Measurements from ENCODE around the gene FBN2. TPM values are rescaled to one million over a fixed set of nuclear protein-coding genes. Genes with fewer than 3 reads are reported as not detected.

Gene FBN2
- total and polyA plus RNA-seq, 12 donors = 2.2 to 237 (median 21.6) TPM

GRCh38 chr5:128579093-128579492, 41.0 kb upstream of the FBN2 start:
- intact Hi-C loops (cut with DNase I) = no loop called here
- Histone ChIP-seq H3K27me3 (no peaks in the 10 kb centered on the region), H3K9me3 (replicated peaks in 1 of 3) (no peaks in the 10 kb centered on the region), H3K4me1 (replicated peaks in 1 of 2) (no peaks in the 10 kb centered on the region), H3K4me3 (no peak overlapping the region), H3K36me3 (replicated peaks in 1 of 2) (no peaks in the 10 kb centered on the region), H3K27ac (no peak overlapping the region)
- no peak for DNase-seq
- TF ChIP-seq, protein P1, sequence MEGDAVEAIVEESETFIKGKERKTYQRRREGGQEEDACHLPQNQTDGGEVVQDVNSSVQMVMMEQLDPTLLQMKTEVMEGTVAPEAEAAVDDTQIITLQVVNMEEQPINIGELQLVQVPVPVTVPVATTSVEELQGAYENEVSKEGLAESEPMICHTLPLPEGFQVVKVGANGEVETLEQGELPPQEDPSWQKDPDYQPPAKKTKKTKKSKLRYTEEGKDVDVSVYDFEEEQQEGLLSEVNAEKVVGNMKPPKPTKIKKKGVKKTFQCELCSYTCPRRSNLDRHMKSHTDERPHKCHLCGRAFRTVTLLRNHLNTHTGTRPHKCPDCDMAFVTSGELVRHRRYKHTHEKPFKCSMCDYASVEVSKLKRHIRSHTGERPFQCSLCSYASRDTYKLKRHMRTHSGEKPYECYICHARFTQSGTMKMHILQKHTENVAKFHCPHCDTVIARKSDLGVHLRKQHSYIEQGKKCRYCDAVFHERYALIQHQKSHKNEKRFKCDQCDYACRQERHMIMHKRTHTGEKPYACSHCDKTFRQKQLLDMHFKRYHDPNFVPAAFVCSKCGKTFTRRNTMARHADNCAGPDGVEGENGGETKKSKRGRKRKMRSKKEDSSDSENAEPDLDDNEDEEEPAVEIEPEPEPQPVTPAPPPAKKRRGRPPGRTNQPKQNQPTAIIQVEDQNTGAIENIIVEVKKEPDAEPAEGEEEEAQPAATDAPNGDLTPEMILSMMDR (IDR thresholded peaks at IDR 0.05) = no peak
- no peak for TF ChIP-seq POLR2A (IDR thresholded peaks at IDR 0.05)
- WGBS, 4 donors = 65 to 80% (median 69%) methylated on average over 3 of the region's 3 CpGs

DNA sequence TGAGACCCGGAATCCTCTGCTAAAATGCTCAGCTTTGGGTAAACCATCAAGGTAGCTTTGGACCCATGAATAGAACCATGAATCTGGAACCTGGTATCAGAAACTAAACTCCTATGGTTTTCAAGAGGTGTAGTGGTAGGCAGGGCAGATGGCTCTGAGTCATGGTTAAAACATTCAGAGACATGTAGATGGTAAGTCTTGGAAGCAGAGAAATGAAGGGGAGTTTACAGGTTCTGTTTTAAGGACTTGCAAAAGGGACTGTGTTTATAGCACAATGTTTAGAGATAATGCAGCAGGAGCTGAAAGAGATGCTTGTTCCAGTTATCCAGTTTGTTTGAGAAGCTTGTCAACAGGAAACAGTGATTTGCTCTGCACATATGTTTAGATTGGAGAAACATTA, 36.0 kb upstream of the FBN2 start:
- Histone ChIP-seq H3K4me1 (replicated peaks in 1 of 2) (no peaks in the 10 kb centered on the region), H3K36me3 (replicated peaks in 1 of 2) (no peaks in the 10 kb centered on the region), H3K27me3 (no peaks in the 10 kb centered on the region), H3K9me3 (replicated peaks in 1 of 3) (no peaks in the 10 kb centered on the region), H3K27ac (no peak overlapping the region), H3K4me3 (no peak overlapping the region)
- intact Hi-C loops (cut with DNase I) = no loop called here
- WGBS, 4 donors = 80 to 97% (median 93%) methylated on average over 1 of the region's 1 CpG
- DNase-seq = no peak
- TF ChIP-seq, protein P1 (IDR thresholded peaks at IDR 0.05) = no peak
- TF ChIP-seq POLR2A (IDR thresholded peaks at IDR 0.05) = no peak

GRCh38 chr5:128572930-128573319, 34.9 kb upstream of the FBN2 start:
- WGBS, 4 donors = 85 to 95% (median 90%) methylated on average over 2 of the region's 2 CpGs
- Histone ChIP-seq H3K27me3 (no peaks in the 10 kb centered on the region), H3K27ac (no peak overlapping the region), H3K4me1 (replicated peaks in 1 of 2) (no peaks in the 10 kb centered on the region), H3K4me3 (no peak overlapping the region), H3K36me3 (replicated peaks in 1 of 2) (no peaks in the 10 kb centered on the region), H3K9me3 (replicated peaks in 1 of 3) (no peaks in the 10 kb centered on the region)
- TF ChIP-seq, protein P1 (IDR thresholded peaks at IDR 0.05) = no peak
- TF ChIP-seq POLR2A (IDR thresholded peaks at IDR 0.05) = no peak
- DNase-seq = no peak
- intact Hi-C loops (cut with DNase I) = no loop called here

DNA sequence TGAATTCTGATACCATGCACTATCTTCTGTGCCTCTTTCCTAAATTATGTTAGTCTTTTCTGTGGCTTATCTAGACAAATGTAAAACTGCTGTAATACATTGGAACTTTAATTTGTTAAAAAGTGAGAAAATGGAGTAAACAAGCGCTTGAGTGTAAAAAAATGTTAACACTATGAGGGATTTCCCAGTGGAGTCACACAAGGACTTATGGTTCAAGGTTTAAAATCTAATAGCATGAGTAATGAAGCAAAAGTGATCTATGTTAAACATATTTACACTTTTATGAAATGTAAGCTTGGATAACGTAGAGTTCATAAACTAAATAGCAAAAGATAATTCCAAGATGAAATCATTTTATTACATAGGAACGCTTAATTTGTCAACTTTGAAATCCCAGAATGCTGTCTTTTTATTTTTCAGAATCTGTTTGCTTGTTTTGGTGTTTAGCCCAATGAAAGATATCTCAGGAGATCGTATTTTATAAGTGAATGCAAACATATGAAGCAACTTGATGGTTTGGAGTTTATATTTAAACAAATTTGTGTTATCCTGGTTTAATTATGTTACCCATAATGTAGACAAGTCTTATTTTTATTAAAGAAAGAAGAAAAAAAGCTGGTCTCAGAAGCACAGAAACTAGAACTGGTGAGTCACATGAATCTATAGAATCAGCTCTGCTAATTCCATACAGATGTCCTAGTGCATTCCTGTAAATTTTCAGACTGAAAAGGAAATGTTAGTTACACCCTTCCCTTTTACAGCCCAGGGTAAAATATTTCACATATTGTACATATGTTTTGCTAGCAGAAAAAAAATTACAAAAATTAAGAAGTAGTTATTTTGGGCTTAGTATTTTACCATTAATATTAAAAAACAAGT, 34.2 kb upstream of the FBN2 start:
- Histone ChIP-seq H3K27ac (no peak overlapping the region), H3K4me1 (replicated peaks in 1 of 2) (no peaks in the 10 kb centered on the region), H3K27me3 (no peaks in the 10 kb centered on the region), H3K4me3 (no peak overlapping the region), H3K36me3 (replicated peaks in 1 of 2) (no peaks in the 10 kb centered on the region), H3K9me3 (replicated peaks in 1 of 3) (no peaks in the 10 kb centered on the region)
- intact Hi-C loops (cut with DNase I) = no loop called here
- WGBS, 4 donors = 81 to 85% (median 84%) methylated on average over 4 of the region's 4 CpGs
- DNase-seq = no peak
- TF ChIP-seq, protein P1 (IDR thresholded peaks at IDR 0.05) = no peak
- TF ChIP-seq POLR2A (IDR thresholded peaks at IDR 0.05) = no peak
